KMS-11 (cell line): ENCODE data around the gene CLBA1.

Source experiments
- H2AFZ ChIP-seq: fragments of 200-600 bp; sonication (generic); 2 replicates; pipeline ENCODE4 v1.6.1; 2016; ENCODE audit warnings: antibody characterized with exemption, mixed run types, low read depth
- H3K27ac ChIP-seq: fragments of 200-600 bp; sonication (generic); 2 replicates; pipeline ENCODE4 v1.6.1; 2016; ENCODE audit warnings: mild to moderate bottlenecking, mixed run types
- H3K27me3 ChIP-seq: fragments of 200-600 bp; sonication (generic); 2 replicates; pipeline ENCODE4 v1.6.1; 2017; ENCODE audit warnings: mild to moderate bottlenecking, low read depth, mixed run types, moderate library complexity; ENCODE audit not compliant: insufficient read depth
- H3K36me3 ChIP-seq: fragments of 200-600 bp; sonication (generic); 2 replicates; pipeline ENCODE4 v1.6.1; 2017; ENCODE audit warnings: mild to moderate bottlenecking, mixed run types; ENCODE audit not compliant: insufficient read depth
- H3K4me1 ChIP-seq: fragments of 200-600 bp; sonication (generic); 2 replicates; pipeline ENCODE4 v1.6.1; 2016; ENCODE audit warnings: mild to moderate bottlenecking, low read depth, mixed run types; ENCODE audit not compliant: poor library complexity, severe bottlenecking
- H3K4me2 ChIP-seq: fragments of 200-600 bp; sonication (generic); 2 replicates; pipeline ENCODE4 v1.7.0; 2016; ENCODE audit warnings: mild to moderate bottlenecking, mixed run types
- H3K4me3 ChIP-seq: fragments of 200-600 bp; sonication (generic); IDR thresholded peaks from 2 replicates; pipeline ENCODE4 v1.6.1; 2017; ENCODE audit warnings: low read depth, low read length, mixed read lengths; ENCODE audit not compliant: insufficient read depth
- H3K79me2 ChIP-seq: fragments of 200-600 bp; sonication (generic); 2 replicates; pipeline ENCODE4 v1.6.1; 2016; ENCODE audit warnings: low read depth, mixed run types; ENCODE audit not compliant: insufficient read depth
- H3K9ac ChIP-seq: fragments of 200-600 bp; sonication (generic); 2 replicates; pipeline ENCODE4 v1.6.1; 2016; ENCODE audit warnings: mild to moderate bottlenecking, mixed run types
- H4K20me1 ChIP-seq: fragments of 200-600 bp; sonication (generic); 2 replicates; pipeline ENCODE4 v1.6.1; 2016; ENCODE audit warnings: mild to moderate bottlenecking, mixed run types; ENCODE audit not compliant: insufficient read depth
- TF ChIP-seq, protein P1 (sequence below): fragments of 200-600 bp; sonication (generic); conservative IDR thresholded peaks from 2 replicates; pipeline ENCODE4 v1.6.1; 2017; ENCODE audit warnings: low read depth, mild to moderate bottlenecking, antibody characterized with exemption, low read length, moderate library complexity, mixed read lengths

Gene CLBA1

DNA sequence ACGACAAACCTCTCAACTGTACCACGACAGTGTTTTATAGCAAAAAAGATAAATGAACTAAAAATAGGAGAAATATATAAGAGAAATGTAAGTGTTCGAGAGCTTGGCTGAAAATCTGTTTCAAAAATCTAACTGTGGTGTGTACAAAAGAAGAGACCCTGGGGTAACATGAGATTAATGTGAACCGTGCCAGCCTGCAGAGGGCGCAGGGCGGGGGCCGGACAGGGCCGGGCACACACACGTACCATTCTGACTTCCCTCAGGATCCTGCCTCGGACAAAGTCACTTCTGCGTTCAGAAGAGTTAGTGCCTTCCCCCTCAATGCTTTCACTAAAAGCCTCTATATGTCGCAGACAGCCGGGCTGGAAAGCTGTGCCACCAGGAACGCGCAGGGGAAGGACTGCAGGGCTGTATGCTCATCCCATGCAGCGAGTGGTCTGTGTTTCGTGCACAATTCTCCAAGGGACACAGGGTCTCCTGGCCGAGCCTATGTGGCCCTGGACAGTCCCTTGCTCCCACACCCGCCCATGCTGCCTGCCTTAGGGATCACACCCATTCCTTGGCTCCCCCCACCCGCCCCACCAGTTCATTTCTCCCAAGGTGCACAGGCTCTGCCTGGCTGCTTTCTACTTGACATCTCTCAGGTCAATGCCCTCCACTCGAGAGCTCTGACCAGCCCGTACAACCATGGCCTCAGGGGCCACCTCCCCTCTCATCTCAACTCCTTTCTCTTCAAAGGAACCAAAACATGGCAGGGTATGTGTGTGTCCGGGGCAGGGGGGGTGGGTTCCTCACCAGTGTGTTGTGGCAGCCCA, 26.8 kb downstream of the CLBA1 start:
- peaks cover 56% of the 10 kb centered on the region for H4K20me1 ChIP-seq
- TF ChIP-seq, protein P1, sequence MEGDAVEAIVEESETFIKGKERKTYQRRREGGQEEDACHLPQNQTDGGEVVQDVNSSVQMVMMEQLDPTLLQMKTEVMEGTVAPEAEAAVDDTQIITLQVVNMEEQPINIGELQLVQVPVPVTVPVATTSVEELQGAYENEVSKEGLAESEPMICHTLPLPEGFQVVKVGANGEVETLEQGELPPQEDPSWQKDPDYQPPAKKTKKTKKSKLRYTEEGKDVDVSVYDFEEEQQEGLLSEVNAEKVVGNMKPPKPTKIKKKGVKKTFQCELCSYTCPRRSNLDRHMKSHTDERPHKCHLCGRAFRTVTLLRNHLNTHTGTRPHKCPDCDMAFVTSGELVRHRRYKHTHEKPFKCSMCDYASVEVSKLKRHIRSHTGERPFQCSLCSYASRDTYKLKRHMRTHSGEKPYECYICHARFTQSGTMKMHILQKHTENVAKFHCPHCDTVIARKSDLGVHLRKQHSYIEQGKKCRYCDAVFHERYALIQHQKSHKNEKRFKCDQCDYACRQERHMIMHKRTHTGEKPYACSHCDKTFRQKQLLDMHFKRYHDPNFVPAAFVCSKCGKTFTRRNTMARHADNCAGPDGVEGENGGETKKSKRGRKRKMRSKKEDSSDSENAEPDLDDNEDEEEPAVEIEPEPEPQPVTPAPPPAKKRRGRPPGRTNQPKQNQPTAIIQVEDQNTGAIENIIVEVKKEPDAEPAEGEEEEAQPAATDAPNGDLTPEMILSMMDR, result no peak
- H3K4me2 ChIP-seq, result no peak overlapping the region
- H2AFZ ChIP-seq, result no peak overlapping the region
- no peaks in the 10 kb centered on the region for H3K27me3 ChIP-seq
- H3K9ac ChIP-seq, result no peak overlapping the region
- H3K36me3 ChIP-seq, result no peaks in the 10 kb centered on the region
- H3K79me2 ChIP-seq, result peaks cover 93% of the 10 kb centered on the region
- H3K27ac ChIP-seq, result no peak overlapping the region
- H3K4me3 ChIP-seq, result no peak overlapping the region
- H3K4me1 ChIP-seq, result peaks cover 41% of the 10 kb centered on the region

DNA sequence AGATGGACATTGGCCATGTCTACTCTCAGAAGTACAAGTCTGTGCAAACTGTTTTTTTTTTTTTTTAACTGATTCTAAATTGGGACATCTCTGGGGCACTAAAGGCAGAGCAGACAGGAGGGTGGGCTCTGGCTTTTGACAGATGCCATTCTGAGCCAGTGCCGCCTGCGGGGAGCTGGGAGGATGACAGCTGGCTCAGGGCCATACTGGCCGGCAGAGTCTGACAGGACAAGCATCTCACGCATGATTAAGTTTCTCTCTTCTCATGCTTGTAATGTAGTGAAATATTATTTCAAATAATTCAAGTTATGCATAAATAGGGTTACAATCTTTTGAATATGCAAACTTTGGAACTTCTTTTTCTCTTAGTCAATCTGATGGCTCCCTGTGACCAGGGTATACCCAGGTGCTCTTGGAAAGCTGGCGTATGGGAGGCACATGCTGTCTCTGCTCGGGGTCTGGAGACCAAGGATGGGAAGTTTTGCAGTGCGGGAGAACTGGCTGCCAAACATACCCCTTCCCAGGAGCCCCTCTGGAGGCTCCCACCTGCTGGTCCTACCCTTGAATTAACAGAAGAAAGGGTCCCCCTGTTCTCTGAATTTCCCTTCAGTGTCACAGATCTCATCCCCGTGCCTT, 27.7 kb downstream of the CLBA1 start:
- H3K27me3 ChIP-seq, result no peaks in the 10 kb centered on the region
- H3K4me1 ChIP-seq, result peaks cover 48% of the 10 kb centered on the region
- H3K4me2 ChIP-seq, result no peak overlapping the region
- H3K79me2 ChIP-seq, result peaks cover 99% of the 10 kb centered on the region
- H2AFZ ChIP-seq, result no peak overlapping the region
- TF ChIP-seq, protein P1, result no peak
- H3K36me3 ChIP-seq, result no peaks in the 10 kb centered on the region
- H3K9ac ChIP-seq, result no peak overlapping the region
- no peak overlapping the region for H3K4me3 ChIP-seq
- peaks cover 63% of the 10 kb centered on the region for H4K20me1 ChIP-seq
- no peak overlapping the region for H3K27ac ChIP-seq

DNA sequence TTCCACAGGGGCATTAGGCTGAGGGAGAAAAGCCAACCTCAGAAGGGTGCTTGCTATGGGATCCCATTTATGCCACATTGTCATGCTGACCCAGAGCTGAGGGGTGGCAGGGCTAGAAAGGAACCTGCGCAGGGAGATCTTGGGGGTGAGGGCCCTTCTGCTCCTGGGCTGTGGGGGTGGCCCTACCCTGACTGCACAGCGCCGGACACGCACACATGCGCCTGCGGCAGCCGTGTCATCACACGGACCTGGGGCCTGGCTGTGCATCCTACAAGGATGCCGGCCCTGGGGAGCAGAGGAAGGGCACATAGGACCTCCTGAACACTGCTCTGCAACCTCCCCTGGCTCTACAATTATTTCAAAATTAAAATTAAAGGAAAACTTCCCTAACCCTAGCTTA, 28.4 kb downstream of the CLBA1 start:
- H3K4me2 ChIP-seq, result peak overlapping the region; percentile 11; the same call in 1 of the 2 replicates
- TF ChIP-seq, protein P1, result no peak
- H3K4me3 ChIP-seq, result no peak overlapping the region
- H3K4me1 ChIP-seq, result peaks cover 55% of the 10 kb centered on the region
- H4K20me1 ChIP-seq, result peaks cover 64% of the 10 kb centered on the region
- H3K36me3 ChIP-seq, result no peaks in the 10 kb centered on the region
- H3K9ac ChIP-seq, result no peak overlapping the region
- H3K27me3 ChIP-seq, result no peaks in the 10 kb centered on the region
- H3K27ac ChIP-seq, result no peak overlapping the region
- no peak overlapping the region for H2AFZ ChIP-seq
- H3K79me2 ChIP-seq, result peaks cover 100% of the 10 kb centered on the region

DNA sequence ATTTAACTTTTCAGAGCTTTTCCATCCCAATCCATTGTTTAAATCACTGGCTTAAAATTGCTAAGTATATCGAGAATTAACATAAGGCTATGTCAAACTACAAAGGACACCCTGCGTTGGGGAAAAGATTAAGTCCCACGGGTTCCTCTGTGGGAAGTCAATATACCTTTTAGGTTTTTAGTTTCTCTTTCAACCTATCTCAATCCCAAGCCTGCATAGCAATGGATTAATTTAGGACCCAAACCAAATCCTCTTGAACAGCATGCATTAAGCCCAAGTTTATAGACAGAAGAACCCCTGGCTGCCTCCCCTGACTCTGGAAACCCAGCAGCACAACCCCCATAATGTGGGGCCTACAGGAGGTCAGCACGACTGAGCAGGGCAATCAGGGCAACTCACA, 29.0 kb downstream of the CLBA1 start:
- TF ChIP-seq, protein P1, result no peak
- H4K20me1 ChIP-seq, result peaks cover 70% of the 10 kb centered on the region
- H3K4me2 ChIP-seq, result peak overlapping the region; percentile 11; the same call in 1 of the 2 replicates
- peaks cover 100% of the 10 kb centered on the region for H3K79me2 ChIP-seq
- no peaks in the 10 kb centered on the region for H3K36me3 ChIP-seq
- H2AFZ ChIP-seq, result no peak overlapping the region
- no peaks in the 10 kb centered on the region for H3K27me3 ChIP-seq
- no peak overlapping the region for H3K27ac ChIP-seq
- H3K4me1 ChIP-seq, result peaks cover 56% of the 10 kb centered on the region
- H3K9ac ChIP-seq, result no peak overlapping the region
- H3K4me3 ChIP-seq, result no peak overlapping the region
